Fibroblast of lung (primary cell): ENCODE measurements around the gene LTV1.

Experiments
- CTCF ChIP-seq, 2 donors: IDR thresholded peaks in 1 of 2; conservative IDR thresholded peaks in 1 of 2; 1 replicate in 1 of 2; 2 replicates in 1 of 2; pipeline ENCODE4 v1.5.1; 2011 to 2012; ENCODE audit warnings: low read length in 2 of 2, control low read depth in 1 of 2, inconsistent platforms in 1 of 2, low read depth in 1 of 2, mild to moderate bottlenecking in 1 of 2
- EZH2 ChIP-seq: IDR thresholded peaks from 2 replicates; pipeline ENCODE4 v1.5.1; 2012; ENCODE audit warnings: low read length, control low read depth, mild to moderate bottlenecking; ENCODE audit errors: missing control alignments

- TF ChIP-seq CTCF (conservative IDR thresholded peaks at IDR 0.05 in 1 of 2, IDR thresholded peaks at IDR 0.05 in 1 of 2; ENCODE audit: low read depth in 1 of 2, low read length in 2 of 2) (no peak), EZH2 (no peak)
Measured at GRCh38 chr6:143817621-143818020, 25.5 kb upstream of the LTV1 start.
